Measurements from ENCODE around the gene CYP2D6. TPM values are rescaled to one million over a fixed set of nuclear protein-coding genes. Genes with fewer than 3 reads are reported as not detected.
"Not testable (repeated sequence)": the region's sequence is repeated elsewhere in the genome, so short reads cannot be mapped to it uniquely, and the experiment has no call there.

CYP2D6 gene
- total RNA-seq, 1 experiment from 2014 or later = 6.7 TPM

DNA sequence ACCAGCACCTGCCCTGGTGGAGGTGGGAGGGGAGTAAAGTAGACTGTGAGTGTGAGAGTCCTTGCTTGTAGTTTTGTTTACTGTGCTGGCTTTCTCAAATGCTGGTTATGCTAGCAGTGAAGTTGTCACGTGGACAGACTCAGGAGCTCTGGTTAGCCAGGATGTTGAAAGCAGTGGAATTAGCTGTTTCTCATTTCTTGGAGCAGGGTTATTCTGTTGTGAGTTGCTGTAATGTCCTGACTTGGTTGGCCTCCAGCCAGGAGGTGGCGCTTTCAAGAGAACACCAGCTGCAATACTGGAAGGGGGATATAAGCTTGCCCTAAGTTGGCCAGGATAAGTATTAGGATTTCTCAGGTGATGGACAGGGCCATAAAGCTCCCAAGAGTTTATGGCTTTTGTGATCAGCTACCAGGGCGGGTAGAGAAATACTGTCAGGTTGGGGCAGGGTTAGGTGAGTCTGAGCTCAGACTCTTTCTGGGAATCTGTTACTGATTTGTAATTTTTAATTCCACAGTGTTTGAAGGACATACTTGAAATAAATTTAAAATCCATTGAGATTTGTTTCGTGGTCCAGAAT, 13.7 kb downstream of the CYP2D6 start:
- no peaks in the 10 kb centered on the region for H3K36me3 ChIP-seq (ENCODE audit: low read depth)
- DNase-seq = no peak
- ChIA-PET CTCF (no interaction called here), POLR2A (ENCODE audit: unreplicated experiment) (interaction anchor here (0.6 kb wide), 2 partner anchors 330 to 571 kb away, joined by 4 to 6 read pairs; no protein-coding TSS in a partner anchor)
- no peaks in the 10 kb centered on the region for H3K4me1 ChIP-seq (replicated peaks; ENCODE audit: insufficient read depth)
- H3K4me2 ChIP-seq = no peak overlapping the region
- no peaks in the 10 kb centered on the region for H3K27me3 ChIP-seq (ENCODE audit: insufficient read depth, low read depth)
- H2AFZ ChIP-seq = no peak overlapping the region
- intact Hi-C loops (cut with micrococcal nuclease; ENCODE audit: unreplicated experiment) = no loop called here
- H3F3A ChIP-seq (ENCODE audit: insufficient read depth, low read depth) = no peaks in the 10 kb centered on the region
- TF ChIP-seq EZH2 (IDR thresholded peaks at IDR 0.05; ENCODE audit: low read depth) = no peak
- TF ChIP-seq, protein P1, sequence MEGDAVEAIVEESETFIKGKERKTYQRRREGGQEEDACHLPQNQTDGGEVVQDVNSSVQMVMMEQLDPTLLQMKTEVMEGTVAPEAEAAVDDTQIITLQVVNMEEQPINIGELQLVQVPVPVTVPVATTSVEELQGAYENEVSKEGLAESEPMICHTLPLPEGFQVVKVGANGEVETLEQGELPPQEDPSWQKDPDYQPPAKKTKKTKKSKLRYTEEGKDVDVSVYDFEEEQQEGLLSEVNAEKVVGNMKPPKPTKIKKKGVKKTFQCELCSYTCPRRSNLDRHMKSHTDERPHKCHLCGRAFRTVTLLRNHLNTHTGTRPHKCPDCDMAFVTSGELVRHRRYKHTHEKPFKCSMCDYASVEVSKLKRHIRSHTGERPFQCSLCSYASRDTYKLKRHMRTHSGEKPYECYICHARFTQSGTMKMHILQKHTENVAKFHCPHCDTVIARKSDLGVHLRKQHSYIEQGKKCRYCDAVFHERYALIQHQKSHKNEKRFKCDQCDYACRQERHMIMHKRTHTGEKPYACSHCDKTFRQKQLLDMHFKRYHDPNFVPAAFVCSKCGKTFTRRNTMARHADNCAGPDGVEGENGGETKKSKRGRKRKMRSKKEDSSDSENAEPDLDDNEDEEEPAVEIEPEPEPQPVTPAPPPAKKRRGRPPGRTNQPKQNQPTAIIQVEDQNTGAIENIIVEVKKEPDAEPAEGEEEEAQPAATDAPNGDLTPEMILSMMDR (conservative IDR thresholded peaks at IDR 0.05) = no peak; the same call in 1 of the 2 replicates
- H3K27ac ChIP-seq = no peak overlapping the region
- no TSS peak for BruUV-seq (replicated peaks)
- peaks cover 19% of the 10 kb centered on the region for H3K9me3 ChIP-seq (ENCODE audit: insufficient read depth, low read depth)
- H3K4me3 ChIP-seq = no peak overlapping the region
- H4K20me1 ChIP-seq (ENCODE audit: insufficient read depth) = no peaks in the 10 kb centered on the region
- H3K9me2 ChIP-seq (ENCODE audit: insufficient read depth) = no peaks in the 10 kb centered on the region
- H3K79me2 ChIP-seq (ENCODE audit: low read depth) = no peaks in the 10 kb centered on the region

DNA sequence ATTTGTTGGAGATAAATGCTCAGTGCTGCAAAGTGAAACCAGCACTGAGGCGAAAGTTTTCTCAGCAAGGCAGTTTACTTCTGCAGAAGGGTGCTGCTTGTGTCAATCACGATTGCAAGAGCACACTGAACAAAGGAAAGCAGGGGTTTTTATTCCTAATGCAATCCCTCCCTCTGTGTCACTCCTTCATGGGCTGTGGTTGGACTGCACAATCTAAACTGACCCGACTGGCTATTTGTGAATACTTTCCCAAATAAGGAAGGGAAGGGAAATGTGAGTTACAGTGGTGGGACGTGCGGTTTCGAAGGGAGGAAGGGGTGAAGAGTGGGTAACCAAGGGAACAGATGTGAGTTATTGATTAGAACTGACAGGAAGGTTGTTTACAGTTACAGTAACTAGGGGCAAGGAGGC, 15.2 kb downstream of the CYP2D6 start:
- H4K20me1 ChIP-seq (ENCODE audit: insufficient read depth); H3K4me1 ChIP-seq (replicated peaks; ENCODE audit: insufficient read depth); CTCF ChIA-PET; H3K9me2 ChIP-seq (ENCODE audit: insufficient read depth); H3F3A ChIP-seq (ENCODE audit: insufficient read depth, low read depth); DNase-seq; H3K27me3 ChIP-seq (ENCODE audit: insufficient read depth, low read depth); intact Hi-C loops (cut with micrococcal nuclease; ENCODE audit: unreplicated experiment); H3K36me3 ChIP-seq (ENCODE audit: low read depth); H3K4me2 ChIP-seq; H3K27ac ChIP-seq; H3K4me3 ChIP-seq; BruUV-seq (replicated peaks); H3K79me2 ChIP-seq (ENCODE audit: low read depth); H2AFZ ChIP-seq; POLR2A ChIA-PET (ENCODE audit: unreplicated experiment): not testable (repeated sequence)
- peaks cover 19% of the 10 kb centered on the region for H3K9me3 ChIP-seq (ENCODE audit: insufficient read depth, low read depth)

DNA sequence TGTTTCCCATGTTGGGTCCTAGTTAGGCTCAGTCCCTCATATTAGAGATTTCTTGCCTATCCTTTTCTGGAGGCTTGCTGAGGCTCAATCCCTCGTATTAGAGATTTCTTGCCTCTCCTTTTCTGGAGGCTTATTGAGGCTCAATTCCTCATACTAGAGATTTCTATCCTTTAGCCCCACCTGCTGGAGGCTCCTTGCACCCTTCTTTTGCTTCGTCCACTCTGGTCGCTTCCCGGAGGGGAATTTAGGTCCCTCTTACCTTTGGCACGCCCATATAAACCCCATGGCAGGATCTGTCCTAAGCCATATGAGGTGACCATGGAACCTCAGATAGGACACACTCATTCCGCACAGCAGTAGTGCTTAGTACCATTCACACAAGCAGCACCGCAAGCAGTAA, 15.9 kb downstream of the CYP2D6 start:
- CTCF ChIA-PET = no interaction called here
- H3K79me2 ChIP-seq (ENCODE audit: low read depth) = no peaks in the 10 kb centered on the region
- H2AFZ ChIP-seq = no peak overlapping the region
- H3K4me3 ChIP-seq = no peak overlapping the region
- no peak for DNase-seq
- H3K9me2 ChIP-seq (ENCODE audit: insufficient read depth) = no peaks in the 10 kb centered on the region
- no peaks in the 10 kb centered on the region; the same call in 1 of the 2 replicates for H3K27me3 ChIP-seq (ENCODE audit: insufficient read depth, low read depth)
- peaks cover 19% of the 10 kb centered on the region for H3K9me3 ChIP-seq (ENCODE audit: insufficient read depth, low read depth)
- BruUV-seq (replicated peaks) = no TSS peak
- POLR2A ChIA-PET (ENCODE audit: unreplicated experiment) = no interaction called here
- no peaks in the 10 kb centered on the region for H3K4me1 ChIP-seq (replicated peaks; ENCODE audit: insufficient read depth)
- no peak overlapping the region for H3K27ac ChIP-seq
- TF ChIP-seq, protein P1 (conservative IDR thresholded peaks at IDR 0.05) = peak; percentile 57
- TF ChIP-seq EZH2 (IDR thresholded peaks at IDR 0.05; ENCODE audit: low read depth) = no peak
- H3F3A ChIP-seq (ENCODE audit: insufficient read depth, low read depth) = no peaks in the 10 kb centered on the region
- no peak overlapping the region for H3K4me2 ChIP-seq
- intact Hi-C loops (cut with micrococcal nuclease; ENCODE audit: unreplicated experiment) = no loop called here
- H4K20me1 ChIP-seq (ENCODE audit: insufficient read depth) = no peaks in the 10 kb centered on the region
- H3K36me3 ChIP-seq (ENCODE audit: low read depth) = no peaks in the 10 kb centered on the region

DNA sequence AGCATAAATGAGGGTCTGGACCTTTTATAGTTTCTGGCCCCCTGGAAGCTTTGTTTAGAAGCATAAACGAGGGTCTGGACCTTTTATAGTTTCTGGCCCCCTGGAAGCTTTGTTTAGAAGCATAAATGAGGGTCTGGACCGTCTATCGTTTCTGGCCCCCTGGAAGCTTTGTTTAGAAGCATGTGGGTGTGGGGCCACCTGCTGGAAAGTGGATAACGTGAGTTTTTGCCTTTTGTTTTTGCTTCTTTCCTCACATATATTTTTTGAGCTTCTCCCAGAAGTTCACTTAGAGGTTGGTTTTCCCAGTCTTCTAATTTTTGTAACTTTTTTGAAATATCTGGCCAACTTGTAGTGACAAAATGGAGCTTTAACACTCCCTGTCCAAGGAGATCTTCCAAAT, 17.8 kb downstream of the CYP2D6 start:
- TF ChIP-seq, protein P1 (conservative IDR thresholded peaks at IDR 0.05) = peak; percentile 50
- H3K9me2 ChIP-seq (ENCODE audit: insufficient read depth); H3F3A ChIP-seq (ENCODE audit: insufficient read depth, low read depth); BruUV-seq (replicated peaks); H3K79me2 ChIP-seq (ENCODE audit: low read depth); H3K4me3 ChIP-seq; H3K4me1 ChIP-seq (replicated peaks; ENCODE audit: insufficient read depth); DNase-seq; H3K4me2 ChIP-seq; H4K20me1 ChIP-seq (ENCODE audit: insufficient read depth); intact Hi-C loops (cut with micrococcal nuclease; ENCODE audit: unreplicated experiment); H3K36me3 ChIP-seq (ENCODE audit: low read depth); H3K27ac ChIP-seq; H2AFZ ChIP-seq; H3K27me3 ChIP-seq (ENCODE audit: insufficient read depth, low read depth): not testable (repeated sequence)
- CTCF ChIA-PET = interaction anchor here (0.6 to 1.5 kb wide), 3 partner anchors 15 to 43 kb away, joined by 4 to 12 read pairs (median 5); partner anchors contain the start of gene NDUFA6
- H3K9me3 ChIP-seq (ENCODE audit: insufficient read depth, low read depth) = peaks cover 19% of the 10 kb centered on the region
- POLR2A ChIA-PET (ENCODE audit: unreplicated experiment) = interaction anchor here (0.7 kb wide), 1 partner anchor 14 kb away, joined by 8 read pairs; no protein-coding TSS in a partner anchor
